Measurements from ENCODE around the gene SLC7A5.

SLC7A5 gene

DNA sequence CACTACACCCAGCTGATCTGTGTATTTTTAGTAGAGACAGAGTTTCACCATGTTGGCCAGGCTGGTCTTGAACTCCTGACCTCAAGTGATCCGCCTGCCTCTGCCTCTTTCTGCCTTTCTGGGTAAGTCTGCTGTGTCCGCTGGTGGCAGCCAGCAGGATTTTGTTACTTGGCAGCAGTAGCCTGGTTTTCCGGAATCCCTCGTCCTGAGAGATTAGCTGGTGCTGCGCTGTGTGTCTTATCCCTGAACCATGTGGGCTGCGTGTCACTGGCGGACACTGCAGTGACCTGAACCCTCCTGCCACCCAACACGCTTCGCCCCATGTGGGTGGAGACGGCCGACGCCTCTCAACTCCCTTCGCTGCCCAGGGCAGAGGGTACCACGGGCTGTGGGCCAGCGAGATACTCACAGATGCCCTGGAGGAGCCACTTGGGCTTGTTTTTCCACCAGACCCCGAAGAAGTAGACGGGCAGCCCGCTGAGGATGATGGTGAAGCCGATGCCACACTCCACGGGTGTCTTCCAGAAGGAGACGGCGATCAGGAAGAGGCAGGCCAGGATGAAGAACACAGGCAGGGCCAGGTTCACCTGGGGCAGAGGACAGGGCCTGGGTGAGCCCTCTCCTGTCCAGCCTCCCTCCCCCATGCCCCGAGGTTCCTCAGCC, 35.2 kb downstream of the SLC7A5 start:
- H3F3A ChIP-seq (ENCODE audit: low read depth) = no peaks in the 10 kb centered on the region
- no peak overlapping the region for H3K9ac ChIP-seq (ENCODE audit: low read depth, low read length, poor library complexity, severe bottlenecking)
- H3K4me3 ChIP-seq (ENCODE audit: low read length, poor library complexity, severe bottlenecking) = no peak overlapping the region
- H3K79me2 ChIP-seq (ENCODE audit: insufficient read depth, low read length) = no peaks in the 10 kb centered on the region
- no peak overlapping the region for H3K4me2 ChIP-seq (ENCODE audit: low read depth, low read length, poor library complexity, severe bottlenecking)
- TF ChIP-seq, protein P1, sequence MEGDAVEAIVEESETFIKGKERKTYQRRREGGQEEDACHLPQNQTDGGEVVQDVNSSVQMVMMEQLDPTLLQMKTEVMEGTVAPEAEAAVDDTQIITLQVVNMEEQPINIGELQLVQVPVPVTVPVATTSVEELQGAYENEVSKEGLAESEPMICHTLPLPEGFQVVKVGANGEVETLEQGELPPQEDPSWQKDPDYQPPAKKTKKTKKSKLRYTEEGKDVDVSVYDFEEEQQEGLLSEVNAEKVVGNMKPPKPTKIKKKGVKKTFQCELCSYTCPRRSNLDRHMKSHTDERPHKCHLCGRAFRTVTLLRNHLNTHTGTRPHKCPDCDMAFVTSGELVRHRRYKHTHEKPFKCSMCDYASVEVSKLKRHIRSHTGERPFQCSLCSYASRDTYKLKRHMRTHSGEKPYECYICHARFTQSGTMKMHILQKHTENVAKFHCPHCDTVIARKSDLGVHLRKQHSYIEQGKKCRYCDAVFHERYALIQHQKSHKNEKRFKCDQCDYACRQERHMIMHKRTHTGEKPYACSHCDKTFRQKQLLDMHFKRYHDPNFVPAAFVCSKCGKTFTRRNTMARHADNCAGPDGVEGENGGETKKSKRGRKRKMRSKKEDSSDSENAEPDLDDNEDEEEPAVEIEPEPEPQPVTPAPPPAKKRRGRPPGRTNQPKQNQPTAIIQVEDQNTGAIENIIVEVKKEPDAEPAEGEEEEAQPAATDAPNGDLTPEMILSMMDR (conservative IDR thresholded peaks at IDR 0.05; ENCODE audit: low read length) = no peak
- TF ChIP-seq EZH2phosphoT487 (IDR thresholded peaks at IDR 0.05; ENCODE audit: borderline replicate concordance) = no peak
- no peaks in the 10 kb centered on the region for H3K9me3 ChIP-seq (ENCODE audit: insufficient read depth, low read depth, low read length)
- no peaks in the 10 kb centered on the region for H3K9me2 ChIP-seq (replicated peaks; ENCODE audit: low read depth, low read length)
- no peaks in the 10 kb centered on the region for H4K20me1 ChIP-seq (ENCODE audit: insufficient read depth, low read length, poor library complexity, severe bottlenecking)
- no peak overlapping the region for H2AFZ ChIP-seq (ENCODE audit: low read length)
- H3K27me3 ChIP-seq (ENCODE audit: insufficient read depth, low read length, poor library complexity, severe bottlenecking) = no peaks in the 10 kb centered on the region
- no peaks in the 10 kb centered on the region for H3K4me1 ChIP-seq (ENCODE audit: insufficient read depth, low read length, poor library complexity, severe bottlenecking)
- peaks cover 19% of the 10 kb centered on the region; the same call in 1 of the 2 replicates for H3K36me3 ChIP-seq (ENCODE audit: insufficient read depth, low read length)

DNA sequence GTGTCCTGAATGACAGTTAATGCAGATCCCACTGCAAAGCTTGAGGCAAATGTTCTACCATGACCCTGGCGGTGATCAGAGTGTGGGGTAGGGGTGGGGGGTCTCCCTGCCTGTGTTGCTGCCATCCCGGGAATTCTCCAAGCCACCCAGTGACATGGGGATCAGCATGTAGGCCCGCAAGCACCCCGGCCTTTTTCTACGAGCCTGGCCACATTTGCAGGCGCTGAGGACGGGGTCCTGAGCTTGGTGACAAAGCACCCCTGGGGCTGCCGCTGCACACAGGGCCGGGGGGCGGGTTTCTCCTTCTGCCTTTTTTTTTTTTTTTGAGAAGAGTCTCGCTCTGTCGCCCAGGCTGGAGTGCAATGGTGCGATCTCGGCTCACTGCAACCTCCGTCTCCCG, 35.8 kb downstream of the SLC7A5 start:
- no peaks in the 10 kb centered on the region for H3K9me2 ChIP-seq (replicated peaks; ENCODE audit: low read depth, low read length)
- H3K4me3 ChIP-seq (ENCODE audit: low read length, poor library complexity, severe bottlenecking) = no peak overlapping the region
- no peak for TF ChIP-seq EZH2phosphoT487 (IDR thresholded peaks at IDR 0.05; ENCODE audit: borderline replicate concordance)
- TF ChIP-seq, protein P1 (conservative IDR thresholded peaks at IDR 0.05; ENCODE audit: low read length) = no peak
- H3K9me3 ChIP-seq (ENCODE audit: insufficient read depth, low read depth, low read length) = no peaks in the 10 kb centered on the region
- H2AFZ ChIP-seq (ENCODE audit: low read length) = no peak overlapping the region
- H3K4me1 ChIP-seq (ENCODE audit: insufficient read depth, low read length, poor library complexity, severe bottlenecking) = no peaks in the 10 kb centered on the region
- peaks cover 14% of the 10 kb centered on the region; the same call in 1 of the 2 replicates for H3K36me3 ChIP-seq (ENCODE audit: insufficient read depth, low read length)
- no peaks in the 10 kb centered on the region for H3K79me2 ChIP-seq (ENCODE audit: insufficient read depth, low read length)
- H3K9ac ChIP-seq (ENCODE audit: low read depth, low read length, poor library complexity, severe bottlenecking) = no peak overlapping the region
- no peaks in the 10 kb centered on the region for H3F3A ChIP-seq (ENCODE audit: low read depth)
- no peak overlapping the region for H3K4me2 ChIP-seq (ENCODE audit: low read depth, low read length, poor library complexity, severe bottlenecking)
- no peaks in the 10 kb centered on the region for H4K20me1 ChIP-seq (ENCODE audit: insufficient read depth, low read length, poor library complexity, severe bottlenecking)
- no peaks in the 10 kb centered on the region for H3K27me3 ChIP-seq (ENCODE audit: insufficient read depth, low read length, poor library complexity, severe bottlenecking)

DNA sequence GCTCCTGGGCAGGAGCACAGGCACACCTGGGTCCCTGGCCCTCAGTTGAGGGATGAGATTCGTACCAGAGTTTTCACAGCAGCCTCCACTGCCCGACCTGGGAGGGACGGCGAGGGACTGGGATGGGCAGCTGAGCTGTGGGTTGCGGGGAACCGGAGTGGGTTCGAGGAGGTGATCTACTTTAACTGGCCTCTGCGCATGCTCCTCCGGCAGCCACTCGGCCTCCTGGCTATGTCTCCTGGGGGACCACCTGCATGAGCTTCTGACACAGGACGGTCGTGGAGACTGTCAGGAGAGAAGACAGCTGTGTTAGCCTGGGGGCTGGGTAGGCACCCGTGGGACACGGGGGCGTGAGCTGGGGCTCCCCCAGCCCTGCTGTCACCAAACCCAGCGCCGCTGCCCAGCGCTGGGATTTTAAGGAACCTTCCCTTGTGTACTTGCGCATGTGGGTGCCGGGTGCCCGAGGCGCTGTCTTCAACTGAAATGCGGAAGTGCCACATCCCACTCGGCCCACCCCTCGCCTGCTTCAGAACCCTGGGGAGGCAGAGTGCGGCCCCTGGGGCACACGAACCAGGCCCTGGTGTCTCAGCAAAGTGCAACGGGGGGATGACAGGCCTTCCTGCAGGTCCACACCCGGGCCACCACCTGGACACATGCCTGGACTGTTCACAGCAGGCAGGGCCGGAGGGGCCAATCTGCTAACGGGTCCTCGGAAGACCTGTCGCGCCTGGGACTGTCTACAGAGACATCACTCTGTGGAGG, 36.4 kb downstream of the SLC7A5 start:
- Histone ChIP-seq H3K36me3 (ENCODE audit: insufficient read depth, low read length) (peaks cover 12% of the 10 kb centered on the region; the same call in 1 of the 2 replicates), H3K9me3 (ENCODE audit: insufficient read depth, low read depth, low read length) (no peaks in the 10 kb centered on the region), H3K4me3 (ENCODE audit: low read length, poor library complexity, severe bottlenecking) (no peak overlapping the region), H2AFZ (ENCODE audit: low read length) (no peak overlapping the region), H3K79me2 (ENCODE audit: insufficient read depth, low read length) (no peaks in the 10 kb centered on the region), H3F3A (ENCODE audit: low read depth) (no peaks in the 10 kb centered on the region), H3K9me2 (replicated peaks; ENCODE audit: low read depth, low read length) (no peaks in the 10 kb centered on the region), H3K27me3 (ENCODE audit: insufficient read depth, low read length, poor library complexity, severe bottlenecking) (no peaks in the 10 kb centered on the region), H4K20me1 (ENCODE audit: insufficient read depth, low read length, poor library complexity, severe bottlenecking) (no peaks in the 10 kb centered on the region), H3K4me2 (ENCODE audit: low read depth, low read length, poor library complexity, severe bottlenecking) (no peak overlapping the region), H3K9ac (ENCODE audit: low read depth, low read length, poor library complexity, severe bottlenecking) (no peak overlapping the region), H3K4me1 (ENCODE audit: insufficient read depth, low read length, poor library complexity, severe bottlenecking) (no peaks in the 10 kb centered on the region)
- TF ChIP-seq, protein P1 (conservative IDR thresholded peaks at IDR 0.05; ENCODE audit: low read length) = no peak
- no peak for TF ChIP-seq EZH2phosphoT487 (IDR thresholded peaks at IDR 0.05; ENCODE audit: borderline replicate concordance)

Data from Loucy (cell line).